ENCODE measurements around the gene NOS3.

GRCh38 chr7:151031011-151031410, 40.2 kb downstream of the NOS3 start:
- TF ChIP-seq, protein P1, sequence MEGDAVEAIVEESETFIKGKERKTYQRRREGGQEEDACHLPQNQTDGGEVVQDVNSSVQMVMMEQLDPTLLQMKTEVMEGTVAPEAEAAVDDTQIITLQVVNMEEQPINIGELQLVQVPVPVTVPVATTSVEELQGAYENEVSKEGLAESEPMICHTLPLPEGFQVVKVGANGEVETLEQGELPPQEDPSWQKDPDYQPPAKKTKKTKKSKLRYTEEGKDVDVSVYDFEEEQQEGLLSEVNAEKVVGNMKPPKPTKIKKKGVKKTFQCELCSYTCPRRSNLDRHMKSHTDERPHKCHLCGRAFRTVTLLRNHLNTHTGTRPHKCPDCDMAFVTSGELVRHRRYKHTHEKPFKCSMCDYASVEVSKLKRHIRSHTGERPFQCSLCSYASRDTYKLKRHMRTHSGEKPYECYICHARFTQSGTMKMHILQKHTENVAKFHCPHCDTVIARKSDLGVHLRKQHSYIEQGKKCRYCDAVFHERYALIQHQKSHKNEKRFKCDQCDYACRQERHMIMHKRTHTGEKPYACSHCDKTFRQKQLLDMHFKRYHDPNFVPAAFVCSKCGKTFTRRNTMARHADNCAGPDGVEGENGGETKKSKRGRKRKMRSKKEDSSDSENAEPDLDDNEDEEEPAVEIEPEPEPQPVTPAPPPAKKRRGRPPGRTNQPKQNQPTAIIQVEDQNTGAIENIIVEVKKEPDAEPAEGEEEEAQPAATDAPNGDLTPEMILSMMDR (IDR thresholded peaks at IDR 0.05), result no peak
- no peak for TF ChIP-seq POLR2A (IDR thresholded peaks at IDR 0.05)

Measured in uterus (tissue), 2 donors.